Cardiac septum (tissue), 1 donor: ENCODE measurements around the gene CNPY1. TPM values are rescaled to one million over a fixed set of nuclear protein-coding genes. Genes with fewer than 3 reads are reported as not detected.
"Not testable (repeated sequence)": the region's sequence is repeated elsewhere in the genome, so short reads cannot be mapped to it uniquely, and the experiment has no call there.

ENCODE experiments used
- DNase-seq: peaks from one replicate; pipeline ENCODE4 v3.0.0-alpha.2; 2020; ENCODE audit warnings: low spot score
- intact Hi-C: fragments of 100-400 bp; cut with DNase I; formaldehyde crosslinking; loops from one replicate; pipeline ENCODE4 v1.14.0; 2022
- total RNA-seq: library from RNA; stranded (reverse); fragmentation: NEBNext Ultra II Directional; extraction: Animal tissue kit (Norgen Biotek cat#: 25700); gene quantifications from one replicate; pipeline ENCODE4 v1.2.1, GENCODE V29; 2021
- donor health status: DM: no; HTN: no; CAD: no.

Gene CNPY1
- total RNA-seq, 1 donor from 2014 or later = not detected

GRCh38 chr7:155580367-155580766 is 34.0 kb upstream of the CNPY1 start:
- intact Hi-C loops = no loop called here
- DNase-seq = no peak

- DNase-seq = peak; percentile 36
- intact Hi-C loops = no loop called here
These were observed 33.2 kb upstream of the CNPY1 start for GRCh38 chr7:155579565-155579964.

- intact Hi-C loops = no loop called here
- DNase-seq = peak; percentile 35
These were observed 31.7 kb upstream of the CNPY1 start for GRCh38 chr7:155578016-155578415.

GRCh38 chr7:155577509-155577905 is 31.1 kb upstream of the CNPY1 start:
- intact Hi-C loops = no loop called here
- DNase-seq = peak; percentile 60

GRCh38 chr7:155576900-155577508 is 30.6 kb upstream of the CNPY1 start:
- peak; percentile 19 for DNase-seq

GRCh38 chr7:155576416-155576815 is 30.1 kb upstream of the CNPY1 start:
- intact Hi-C loops = no loop called here
- DNase-seq = peak; percentile 62

More at GRCh38 chr7:155576900-155577508, 30.6 kb upstream of the CNPY1 start:
- intact Hi-C loops = no loop called here

- intact Hi-C loops = no loop called here
- DNase-seq = peak; percentile 27
These were observed 28.4 kb upstream of the CNPY1 start for GRCh38 chr7:155574556-155575290.

GRCh38 chr7:155571581-155572345 is 25.4 kb upstream of the CNPY1 start:
- DNase-seq = no peak
- intact Hi-C loops = no loop called here

GRCh38 chr7:155570991-155571390 is 24.6 kb upstream of the CNPY1 start:
- intact Hi-C loops = no loop called here
- DNase-seq = no peak

GRCh38 chr7:155570171-155570958 is 24.0 kb upstream of the CNPY1 start:
- intact Hi-C loops = no loop called here
- DNase-seq = no peak

- intact Hi-C loops = no loop called here
- no peak for DNase-seq
These were observed 23.3 kb upstream of the CNPY1 start for GRCh38 chr7:155569681-155570080.

GRCh38 chr7:155568842-155569494 is 22.6 kb upstream of the CNPY1 start:
- no peak for DNase-seq

GRCh38 chr7:155568333-155568660 is 21.9 kb upstream of the CNPY1 start:
- DNase-seq = no peak
- intact Hi-C loops = no loop called here

More at GRCh38 chr7:155568842-155569494, 22.6 kb upstream of the CNPY1 start:
- intact Hi-C loops = no loop called here

- intact Hi-C loops = no loop called here
- DNase-seq = no peak
These were observed 21.4 kb upstream of the CNPY1 start for GRCh38 chr7:155567646-155568332.

GRCh38 chr7:155566011-155566836 is 19.9 kb upstream of the CNPY1 start:
- no peak for DNase-seq
- intact Hi-C loops = no loop called here

GRCh38 chr7:155565596-155565995 is 19.2 kb upstream of the CNPY1 start:
- no peak for DNase-seq
- intact Hi-C loops = no loop called here

GRCh38 chr7:155562976-155563375 is 16.6 kb upstream of the CNPY1 start:
- intact Hi-C loops, DNase-seq: not testable (repeated sequence)

- intact Hi-C loops = no loop called here
- no peak for DNase-seq
These were observed 15.7 kb upstream of the CNPY1 start for GRCh38 chr7:155562106-155562505.
